ENCODE data around the gene TSSK6.

The TSSK6 gene

GRCh38 chr19:19554074-19555023, 39.0 kb upstream of the TSSK6 start:
- peak; percentile 74 for TF ChIP-seq CTCF (IDR thresholded peaks at IDR 0.05; ENCODE audit: low read depth, low read length)
- no peak for TF ChIP-seq EZH2phosphoT487 (IDR thresholded peaks at IDR 0.05; ENCODE audit: low read depth)
- no peaks in the 10 kb centered on the region for H3K4me1 ChIP-seq (ENCODE audit: low read length)
- no peak overlapping the region for H2AFZ ChIP-seq (ENCODE audit: low read depth, low read length)
- H3K36me3 ChIP-seq (replicated peaks; ENCODE audit: low read depth, low read length), result no peaks in the 10 kb centered on the region
- H3K4me3 ChIP-seq (ENCODE audit: low read length), result no peak overlapping the region
- H4K20me1 ChIP-seq (ENCODE audit: insufficient read depth, low read length), result no peaks in the 10 kb centered on the region
- H3K4me2 ChIP-seq (ENCODE audit: low read length), result no peak overlapping the region
- H3K9me3 ChIP-seq (ENCODE audit: insufficient read depth, low read length), result no peaks in the 10 kb centered on the region
- H3K9ac ChIP-seq (ENCODE audit: low read length), result no peak overlapping the region
- H3K27ac ChIP-seq (ENCODE audit: low read length), result no peak overlapping the region
- H3K27me3 ChIP-seq (ENCODE audit: low read depth, low read length), result no peaks in the 10 kb centered on the region
- H3K79me2 ChIP-seq (ENCODE audit: low read length), result no peaks in the 10 kb centered on the region

GRCh38 chr19:19553670-19554069, 38.3 kb upstream of the TSSK6 start:
- H3K9ac ChIP-seq (ENCODE audit: low read length), result no peak overlapping the region
- no peaks in the 10 kb centered on the region for H3K27me3 ChIP-seq (ENCODE audit: low read depth, low read length)
- no peak overlapping the region for H3K4me3 ChIP-seq (ENCODE audit: low read length)
- H3K4me2 ChIP-seq (ENCODE audit: low read length), result no peak overlapping the region
- H3K36me3 ChIP-seq (replicated peaks; ENCODE audit: low read depth, low read length), result no peaks in the 10 kb centered on the region
- H4K20me1 ChIP-seq (ENCODE audit: insufficient read depth, low read length), result no peaks in the 10 kb centered on the region
- H3K9me3 ChIP-seq (ENCODE audit: insufficient read depth, low read length), result no peaks in the 10 kb centered on the region
- H2AFZ ChIP-seq (ENCODE audit: low read depth, low read length), result no peak overlapping the region
- no peaks in the 10 kb centered on the region for H3K4me1 ChIP-seq (ENCODE audit: low read length)
- TF ChIP-seq CTCF (IDR thresholded peaks at IDR 0.05; ENCODE audit: low read depth, low read length), result no peak
- TF ChIP-seq EZH2phosphoT487 (IDR thresholded peaks at IDR 0.05; ENCODE audit: low read depth), result no peak
- no peaks in the 10 kb centered on the region for H3K79me2 ChIP-seq (ENCODE audit: low read length)
- no peak overlapping the region for H3K27ac ChIP-seq (ENCODE audit: low read length)

- TF ChIP-seq EZH2phosphoT487 (IDR thresholded peaks at IDR 0.05; ENCODE audit: low read depth) (no peak), CTCF (IDR thresholded peaks at IDR 0.05; ENCODE audit: low read depth, low read length) (peak; percentile 43)
- no peak overlapping the region for H2AFZ ChIP-seq (ENCODE audit: low read depth, low read length)
These were observed 37.5 kb upstream of the TSSK6 start for GRCh38 chr19:19552798-19553197.

GRCh38 chr19:19551853-19552192, 36.5 kb upstream of the TSSK6 start:
- Histone ChIP-seq H3K9me3 (ENCODE audit: insufficient read depth, low read length) (no peaks in the 10 kb centered on the region), H3K27me3 (ENCODE audit: low read depth, low read length) (no peaks in the 10 kb centered on the region), H3K9ac (ENCODE audit: low read length) (no peak overlapping the region), H3K79me2 (ENCODE audit: low read length) (no peaks in the 10 kb centered on the region), H3K36me3 (replicated peaks; ENCODE audit: low read depth, low read length) (no peaks in the 10 kb centered on the region), H4K20me1 (ENCODE audit: insufficient read depth, low read length) (no peaks in the 10 kb centered on the region), H3K27ac (ENCODE audit: low read length) (no peak overlapping the region), H2AFZ (ENCODE audit: low read depth, low read length) (no peak overlapping the region), H3K4me2 (ENCODE audit: low read length) (no peak overlapping the region), H3K4me1 (ENCODE audit: low read length) (no peaks in the 10 kb centered on the region), H3K4me3 (ENCODE audit: low read length) (no peak overlapping the region)
- TF ChIP-seq CTCF (IDR thresholded peaks at IDR 0.05; ENCODE audit: low read depth, low read length) (no peak), EZH2phosphoT487 (IDR thresholded peaks at IDR 0.05; ENCODE audit: low read depth) (no peak)

More at GRCh38 chr19:19552798-19553197, 37.5 kb upstream of the TSSK6 start:
- H3K4me3 ChIP-seq (ENCODE audit: low read length), result no peak overlapping the region
- no peak overlapping the region for H3K9ac ChIP-seq (ENCODE audit: low read length)
- H3K4me2 ChIP-seq (ENCODE audit: low read length), result no peak overlapping the region
- H3K27me3 ChIP-seq (ENCODE audit: low read depth, low read length), result no peaks in the 10 kb centered on the region
- H3K9me3 ChIP-seq (ENCODE audit: insufficient read depth, low read length), result no peaks in the 10 kb centered on the region
- no peaks in the 10 kb centered on the region for H4K20me1 ChIP-seq (ENCODE audit: insufficient read depth, low read length)
- H3K4me1 ChIP-seq (ENCODE audit: low read length), result no peaks in the 10 kb centered on the region
- no peaks in the 10 kb centered on the region for H3K36me3 ChIP-seq (replicated peaks; ENCODE audit: low read depth, low read length)
- H3K79me2 ChIP-seq (ENCODE audit: low read length), result no peaks in the 10 kb centered on the region
- no peak overlapping the region for H3K27ac ChIP-seq (ENCODE audit: low read length)
